ENCODE results near the gene GAK.

The GAK gene

GRCh38 chr4:826508-827208, 105.5 kb downstream of the GAK start:
- DNase-seq, result no peak

GRCh38 chr4:825971-826330, 106.2 kb downstream of the GAK start, which contains the start of gene CPLX1:
CPLX1 (minus strand) TSS chr4:826129; CDS start chr4:824522, 1,607 bp downstream.
- DNase-seq, result no peak

GRCh38 chr4:825063-825970, 106.8 kb downstream of the GAK start:
- DNase-seq, result peak; percentile 27

GRCh38 chr4:824461-825062, 107.6 kb downstream of the GAK start:
- DNase-seq, result no peak

GRCh38 chr4:823761-824460, 108.2 kb downstream of the GAK start:
- DNase-seq, result no peak

- no peak for DNase-seq
Measured at GRCh38 chr4:823176-823760, 108.8 kb downstream of the GAK start.

GRCh38 chr4:822361-823175, 109.5 kb downstream of the GAK start:
- no peak for DNase-seq

GRCh38 chr4:821631-822030, 110.5 kb downstream of the GAK start:
- no peak for DNase-seq

GRCh38 chr4:821181-821591, 110.9 kb downstream of the GAK start:
- DNase-seq, result no peak

- DNase-seq, result no peak
Measured at GRCh38 chr4:820230-821172, 111.6 kb downstream of the GAK start.

GRCh38 chr4:819401-820229, 112.5 kb downstream of the GAK start:
- no peak for DNase-seq

- no peak for DNase-seq
Measured at GRCh38 chr4:818106-818921, 113.8 kb downstream of the GAK start.

- no peak for DNase-seq
Measured at GRCh38 chr4:815464-816146, 116.5 kb downstream of the GAK start.

- no peak for DNase-seq
Measured at GRCh38 chr4:814312-814850, 117.7 kb downstream of the GAK start.

GRCh38 chr4:813900-814299, 118.2 kb downstream of the GAK start:
- DNase-seq, result no peak

GRCh38 chr4:808860-809570, 123.1 kb downstream of the GAK start:
- no peak for DNase-seq

GRCh38 chr4:807792-808191, 124.3 kb downstream of the GAK start:
- DNase-seq, result no peak

All from activated gamma-delta T cell treated with Interleukin-2 at 50 U/mL for 16 hours (primary cell).